Measurements from ENCODE around the gene TRIM51G.
"Not testable (repeated sequence)": the region's sequence is repeated elsewhere in the genome, so short reads cannot be mapped to it uniquely, and the experiment has no call there.

Gene TRIM51G

GRCh38 chr11:48983785-48984184 is at the start of gene TRIM51G:
Gene TRIM51G (minus strand): TSS chr11:48983885. CDS start chr11:48981695, 2,190 bp downstream.
- DNase-seq (ENCODE audit: low spot score) = not testable (repeated sequence)

- not testable (repeated sequence) for DNase-seq (ENCODE audit: low spot score)
Measured at GRCh38 chr11:49028523-49028922, 44.8 kb upstream of the TRIM51G start, which contains the start of gene TRIM49B. Gene TRIM49B (plus strand): TSS chr11:49028823. CDS start chr11:49031600, 2,777 bp downstream.

GRCh38 chr11:48968592-48968991 is 15.1 kb downstream of the TRIM51G start:
- not testable (repeated sequence) for DNase-seq (ENCODE audit: low spot score)

- DNase-seq (ENCODE audit: low spot score) = not testable (repeated sequence)
Measured at GRCh38 chr11:48955315-48956049, 28.2 kb downstream of the TRIM51G start.

GRCh38 chr11:48945796-48946195 is 37.9 kb downstream of the TRIM51G start:
- not testable (repeated sequence) for DNase-seq (ENCODE audit: low spot score)
